Left lung (tissue), 10 donors: ENCODE data around the gene BTG2. TPM values are rescaled to one million over a fixed set of nuclear protein-coding genes. Genes with fewer than 3 reads are reported as not detected.

ENCODE experiments used
- ATAC-seq: fragments of 200-7000 bp; cut with Tn5 transposase; one replicate; pipeline ENCODE4 v1.9.1; 2020; ENCODE audit warnings: moderate library complexity
- DNase-seq, 4 donors: peaks; one replicate each; pipeline ENCODE4 v3.0.0-alpha.2; 2013 to 2020
- H3K27ac ChIP-seq, 2 donors: fragments of 200-600 bp; sonication (generic) in 1 of 2; one replicate each; pipeline versions ENCODE4 v1.5.0 to v1.8.0; 2020 to 2021
- H3K27me3 ChIP-seq, 2 donors: fragments of 200-600 bp; sonication (generic) in 1 of 2; one replicate each; pipeline versions ENCODE4 v1.5.0 to v1.8.0; 2020 to 2021
- H3K36me3 ChIP-seq, 2 donors: fragments of 200-600 bp; sonication (generic) in 1 of 2; one replicate each; pipeline versions ENCODE4 v1.5.0 to v1.8.0; 2020 to 2021
- H3K4me1 ChIP-seq, 2 donors: fragments of 200-600 bp; one replicate each; pipeline ENCODE4 v1.8.0; 2021
- H3K4me3 ChIP-seq, 2 donors: fragments of 200-600 bp; sonication (generic) in 1 of 2; one replicate each; pipeline versions ENCODE4 v1.5.0 to v1.8.0; 2020 to 2021; ENCODE audit warnings: mild to moderate bottlenecking in 1 of 2
- H3K9me3 ChIP-seq, 2 donors: fragments of 200-600 bp; sonication (generic) in 1 of 2; one replicate each; pipeline versions ENCODE4 v1.5.0 to v1.8.0; 2020 to 2021
- intact Hi-C, 2 donors: fragments of 100-400 bp; cut with DNase I; formaldehyde crosslinking; loops; one replicate each; pipeline versions ENCODE4 v1.11.2 to v1.14.2; 2022
- polyA plus RNA-seq, 6 donors: library from polyadenylated mRNA; unstranded; fragments of 120-200 nt; gene quantifications; one replicate each; pipeline ENCODE4 v1.2.1, GENCODE V29; 2013; ENCODE audit not compliant: insufficient read length in 6 of 6
- total RNA-seq, 2 donors: library from RNA; stranded (reverse); fragmentation: NEBNext Ultra II Directional; extraction: Animal tissue kit (Norgen Biotek cat#: 25700); gene quantifications; one replicate each; pipeline ENCODE4 v1.2.1, GENCODE V29; 2021
- TF ChIP-seq, protein P1 (sequence below), 2 donors: fragments of 200-600 bp; sonication (generic) in 1 of 2; IDR thresholded peaks; one replicate each; pipeline versions ENCODE4 v1.5.0 to v1.8.0; 2021; ENCODE audit warnings: antibody characterized with exemption in 2 of 2
- donor health status: DM: no; HTN: yes; CAD: no.
- donor health status: DM: no; HTN: no; CAD: no.

BTG2 gene
- total and polyA plus RNA-seq, 8 donors = 44.8 to 147 (median 78.2) TPM

DNA sequence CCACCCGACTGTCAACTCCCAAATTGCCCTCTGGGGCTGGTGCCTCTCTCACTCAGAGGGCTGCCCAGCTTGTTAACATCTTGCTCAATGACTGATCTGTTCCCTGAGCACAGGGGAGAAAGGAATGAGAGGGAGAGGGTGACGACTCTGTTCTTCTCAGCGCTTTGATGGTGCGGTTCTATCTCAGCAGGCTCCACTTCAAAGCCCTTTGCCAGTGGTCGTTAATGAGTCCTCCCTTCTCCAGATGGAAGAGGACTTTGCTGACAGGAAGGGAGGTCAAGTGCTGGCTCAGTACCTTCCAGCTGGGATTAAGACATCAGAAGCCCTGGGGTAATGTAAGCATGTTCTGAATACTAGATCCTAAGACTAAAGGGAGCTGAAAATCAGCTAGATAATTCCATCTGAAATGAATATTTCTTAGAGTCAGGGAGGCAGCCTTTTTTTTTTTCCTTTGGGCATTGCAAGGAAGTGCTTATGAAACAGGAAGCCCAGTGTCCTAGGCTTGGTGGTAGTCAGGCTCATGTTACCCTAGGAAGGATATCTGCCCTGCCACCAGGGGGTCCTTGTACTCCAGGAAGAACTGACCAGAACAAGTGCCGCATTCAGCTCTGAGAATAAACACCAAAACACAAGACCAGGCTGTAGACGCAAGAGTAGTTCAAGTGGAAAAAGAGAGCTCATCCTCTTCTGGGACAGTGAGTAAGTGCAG is 40.9 kb downstream of the BTG2 start:
- Histone ChIP-seq H3K36me3 (no peaks in the 10 kb centered on the region), H3K27me3 (peaks cover 0 to 11% of the 10 kb centered on the region in 2 donors), H3K4me3 (no peak overlapping the region), H3K4me1 (peaks cover 2 to 17% of the 10 kb centered on the region in 2 donors), H3K9me3 (no peaks in the 10 kb centered on the region), H3K27ac (no peak overlapping the region)
- intact Hi-C loops = no loop called here
- TF ChIP-seq, protein P1, sequence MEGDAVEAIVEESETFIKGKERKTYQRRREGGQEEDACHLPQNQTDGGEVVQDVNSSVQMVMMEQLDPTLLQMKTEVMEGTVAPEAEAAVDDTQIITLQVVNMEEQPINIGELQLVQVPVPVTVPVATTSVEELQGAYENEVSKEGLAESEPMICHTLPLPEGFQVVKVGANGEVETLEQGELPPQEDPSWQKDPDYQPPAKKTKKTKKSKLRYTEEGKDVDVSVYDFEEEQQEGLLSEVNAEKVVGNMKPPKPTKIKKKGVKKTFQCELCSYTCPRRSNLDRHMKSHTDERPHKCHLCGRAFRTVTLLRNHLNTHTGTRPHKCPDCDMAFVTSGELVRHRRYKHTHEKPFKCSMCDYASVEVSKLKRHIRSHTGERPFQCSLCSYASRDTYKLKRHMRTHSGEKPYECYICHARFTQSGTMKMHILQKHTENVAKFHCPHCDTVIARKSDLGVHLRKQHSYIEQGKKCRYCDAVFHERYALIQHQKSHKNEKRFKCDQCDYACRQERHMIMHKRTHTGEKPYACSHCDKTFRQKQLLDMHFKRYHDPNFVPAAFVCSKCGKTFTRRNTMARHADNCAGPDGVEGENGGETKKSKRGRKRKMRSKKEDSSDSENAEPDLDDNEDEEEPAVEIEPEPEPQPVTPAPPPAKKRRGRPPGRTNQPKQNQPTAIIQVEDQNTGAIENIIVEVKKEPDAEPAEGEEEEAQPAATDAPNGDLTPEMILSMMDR (IDR thresholded peaks at IDR 0.05) = no peak
- ATAC-seq (no peak), DNase-seq (no peak)

DNA sequence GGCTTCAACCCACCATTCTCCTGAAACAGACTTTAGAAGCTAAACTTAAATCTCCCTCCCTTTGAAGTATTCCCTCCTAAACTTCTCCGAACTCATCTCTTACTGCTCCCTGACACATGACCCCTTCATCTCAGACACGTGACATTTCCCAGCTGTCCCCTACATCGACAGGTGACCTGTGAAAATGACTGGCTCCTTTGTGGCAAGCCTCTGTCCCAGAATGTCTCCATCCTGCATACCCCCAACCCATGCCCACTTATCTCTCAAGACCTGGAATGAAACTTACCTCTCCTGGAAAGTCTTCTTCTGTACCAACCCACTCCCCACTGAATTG is 41.4 kb downstream of the BTG2 start:
- Histone ChIP-seq H3K36me3 (no peaks in the 10 kb centered on the region), H3K27ac (no peak overlapping the region), H3K27me3 (peaks cover 0 to 6% of the 10 kb centered on the region in 2 donors), H3K4me3 (no peak overlapping the region), H3K4me1 (peaks cover 4 to 18% of the 10 kb centered on the region in 2 donors), H3K9me3 (no peaks in the 10 kb centered on the region)
- ATAC-seq (no peak), DNase-seq (no peak)
- intact Hi-C loops = no loop called here
- TF ChIP-seq, protein P1 (IDR thresholded peaks at IDR 0.05) = no peak

DNA sequence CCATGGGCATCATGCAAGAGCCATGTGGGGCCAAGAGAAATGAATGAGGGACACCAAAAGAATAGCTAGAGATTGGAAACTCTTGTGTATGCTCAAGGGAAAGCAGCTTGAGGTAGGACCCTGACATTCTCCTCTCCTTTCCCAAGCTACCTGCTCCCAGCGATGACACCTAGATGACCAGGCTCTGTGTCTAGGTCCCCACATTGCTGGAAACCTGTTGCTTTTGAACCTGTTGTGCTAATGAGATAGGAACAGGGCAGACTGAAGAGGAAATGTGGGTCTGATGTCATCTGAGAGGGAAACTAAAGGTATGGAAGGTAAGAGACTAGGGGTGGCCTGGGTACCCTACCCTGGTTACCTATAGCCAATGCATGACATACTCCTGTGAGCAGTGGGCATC is 43.8 kb downstream of the BTG2 start:
- Histone ChIP-seq H3K27me3 (no peaks in the 10 kb centered on the region), H3K9me3 (no peaks in the 10 kb centered on the region), H3K4me3 (no peak overlapping the region), H3K36me3 (no peaks in the 10 kb centered on the region), H3K4me1 (peaks cover 4 to 18% of the 10 kb centered on the region in 2 donors), H3K27ac (no peak overlapping the region)
- intact Hi-C loops = no loop called here
- no peak for ATAC-seq
- TF ChIP-seq, protein P1 (IDR thresholded peaks at IDR 0.05) = no peak
- DNase-seq = no peak

DNA sequence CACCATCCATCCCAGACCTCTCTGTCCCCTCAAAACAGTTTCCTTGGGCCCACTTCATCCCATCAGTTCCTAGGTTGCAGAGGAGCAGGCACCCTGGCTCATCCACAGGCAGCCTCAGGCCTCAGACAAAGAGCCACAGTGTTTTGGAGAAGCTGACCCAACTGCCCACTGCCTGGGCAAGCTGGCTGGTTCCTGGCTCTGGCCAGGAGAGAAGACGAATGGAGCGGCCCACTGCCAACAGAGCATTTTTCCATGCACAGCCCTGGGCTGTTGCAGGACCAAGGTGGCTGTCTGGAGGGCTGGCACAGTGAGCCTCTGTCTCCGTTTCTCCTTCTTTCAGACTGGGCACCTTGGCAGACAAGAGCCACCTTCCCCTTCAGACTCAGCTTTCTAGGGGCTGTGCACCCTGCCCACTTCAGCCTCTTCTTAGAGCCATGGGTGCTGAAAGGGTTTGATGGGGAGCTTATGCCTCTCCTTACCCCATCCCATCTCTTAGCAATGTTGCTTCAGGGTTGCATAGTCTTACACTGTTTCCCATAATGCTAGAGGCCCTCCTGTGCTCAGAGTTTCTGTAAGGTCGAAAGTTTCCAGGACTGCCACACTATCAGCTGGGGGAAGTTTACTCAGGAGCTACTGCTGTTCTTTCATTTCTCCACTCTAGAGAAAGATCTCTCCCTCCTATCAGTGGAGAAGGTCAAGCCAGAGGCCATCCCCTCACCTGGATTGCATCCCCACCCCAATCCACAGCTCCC is 44.6 kb downstream of the BTG2 start:
- H3K27me3 ChIP-seq = no peaks in the 10 kb centered on the region
- TF ChIP-seq, protein P1 (IDR thresholded peaks at IDR 0.05) = no peak
- ATAC-seq (peak; percentile 7), DNase-seq (peak in 1 of 4 donors; percentile 62)
- H3K36me3 ChIP-seq = no peaks in the 10 kb centered on the region
- no peak overlapping the region for H3K4me3 ChIP-seq
- no peaks in the 10 kb centered on the region for H3K9me3 ChIP-seq
- H3K27ac ChIP-seq = no peak overlapping the region
- peaks cover 4 to 18% of the 10 kb centered on the region in 2 donors for H3K4me1 ChIP-seq
- intact Hi-C loops = no loop called here

DNA sequence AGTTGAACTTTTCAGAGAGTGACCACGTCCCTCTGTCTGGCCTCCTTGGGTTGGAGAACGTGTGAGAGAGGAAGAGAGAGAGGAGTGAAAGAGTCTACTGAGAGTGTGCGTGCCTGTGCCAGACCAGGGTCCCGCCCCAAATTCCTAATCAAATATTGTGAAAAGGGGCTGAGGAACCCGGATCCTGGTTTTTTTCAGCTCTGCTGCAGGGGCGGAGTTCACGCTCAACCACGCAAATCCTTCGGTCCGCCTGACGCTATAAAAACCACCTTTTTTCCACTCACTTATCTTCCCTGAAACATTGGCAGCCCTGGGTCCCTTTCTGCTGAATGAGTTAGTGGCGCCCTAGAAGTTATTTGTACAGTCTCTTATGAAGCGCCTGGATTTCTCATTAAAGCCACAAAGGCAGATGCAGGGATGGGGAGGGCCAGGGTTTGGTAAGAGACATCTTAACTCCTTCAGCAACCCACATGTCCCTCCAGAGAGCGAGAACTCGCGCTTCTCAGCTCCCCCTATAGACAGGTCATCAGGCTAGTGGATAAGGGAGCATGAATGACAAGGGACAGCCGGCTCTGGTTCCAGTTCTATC is 45.8 kb downstream of the BTG2 start, which contains the start of gene FMOD:
Gene FMOD, minus strand, starts transcription at position 86 of the 589 bp plus-strand sequence. CDS start 2,852 bp downstream, outside the sequence.
- Histone ChIP-seq H3K36me3 (no peaks in the 10 kb centered on the region), H3K9me3 (no peaks in the 10 kb centered on the region), H3K4me1 (peaks cover 4 to 12% of the 10 kb centered on the region in 2 donors), H3K4me3 (peak within 1 kb of the TSS; percentile 3 to 14), H3K27me3 (no peaks in the 10 kb centered on the region), H3K27ac (peak within 1 kb of the TSS in 1 of 2 donors; percentile 13)
- intact Hi-C loops = no loop called here
- peak in 3 of 4 donors; percentile 43 to 87 (median 82) for DNase-seq
- ATAC-seq = peak; percentile 79
- TF ChIP-seq, protein P1 (IDR thresholded peaks at IDR 0.05) = no peak
